ENCODE data around the gene FOXE1. TPM values are rescaled to one million over a fixed set of nuclear protein-coding genes. Genes with fewer than 3 reads are reported as not detected.
A peak's percentile ranks its signal among the peaks of the same experiment; 100 is the strongest.

The FOXE1 gene
- total RNA-seq (2014; rRNA removed; shearing (Covaris generic)) (0.35 and 0.45 TPM in 2 replicates), polyA plus RNA-seq (2016; fragmentation: Nextera tagmentation; extraction: Ambion mirVana) (0.12 TPM in 1 of 2 replicates, not detected in the other)
- long read RNA-seq, result 0 reads

GRCh38 chr9:97853056-97853843, at the start of gene FOXE1:
FOXE1 (plus strand) TSS chr9:97853226; CDS start chr9:97853915, 689 bp downstream.
- no peaks in the 10 kb centered on the region for H3K79me2 ChIP-seq (replicated peaks; ENCODE audit: insufficient read depth)
- H3K4me2 ChIP-seq, result peak within 1 kb of the TSS; percentile 83
- DNase-seq (ENCODE audit: low spot score) (peak; percentile 55), ATAC-seq (peak; percentile 17)
- H3K27me3 ChIP-seq (ENCODE audit: insufficient read depth), result peaks cover 100% of the 10 kb centered on the region
- no peaks in the 10 kb centered on the region; the same call in 2 of the 3 replicates for H3K9me3 Mint-ChIP-seq
- H3K27ac ChIP-seq (ENCODE audit: low read depth), result no peak within 1 kb of the TSS
- no peak within 1 kb of the TSS for H3K27ac Mint-ChIP-seq
- peak within 1 kb of the TSS; percentile 62 for H3K4me3 ChIP-seq
- H3K27me3 Mint-ChIP-seq (ENCODE audit: insufficient read depth, low read depth, poor library complexity), result peaks cover 91% of the 10 kb centered on the region
- H2AFZ ChIP-seq, result peak within 1 kb of the TSS; percentile 90
- H4K20me1 ChIP-seq (replicated peaks; ENCODE audit: insufficient read depth), result peaks cover 49% of the 10 kb centered on the region
- no peaks in the 10 kb centered on the region for H3K36me3 Mint-ChIP-seq (ENCODE audit: low read depth)
- peaks cover 41% of the 10 kb centered on the region for H3K4me1 ChIP-seq (ENCODE audit: insufficient read depth)
- TF ChIP-seq EZH2 (IDR thresholded peaks at IDR 0.05; ENCODE audit: low read depth, unreplicated experiment), result peak; percentile 90
- no peak for TF ChIP-seq POLR2AphosphoS5 (IDR thresholded peaks at IDR 0.05; ENCODE audit: low read depth)
- TF ChIP-seq ETS1 (IDR thresholded peaks at IDR 0.05), result no peak
- no peak for TF ChIP-seq CTCF (conservative IDR thresholded peaks at IDR 0.05; ENCODE audit: low read depth in 2 of 2)
- no peak for TF ChIP-seq NANOG (IDR thresholded peaks at IDR 0.05; ENCODE audit: borderline replicate concordance)
- TF ChIP-seq JUNB (IDR thresholded peaks at IDR 0.05; ENCODE audit: unreplicated experiment), result no peak
- TF ChIP-seq STAT1 (IDR thresholded peaks at IDR 0.05; ENCODE audit: unreplicated experiment), result no peak
- no peak for TF ChIP-seq ZNF462 (CRISPR knock-in tag; IDR thresholded peaks at IDR 0.05)
- TF ChIP-seq EZH2phosphoT487 (IDR thresholded peaks at IDR 0.05; ENCODE audit: unreplicated experiment), result peak; percentile 94
- no peak for TF ChIP-seq ZNF331 (CRISPR knock-in tag; IDR thresholded peaks at IDR 0.05; ENCODE audit: low read depth)
- TF ChIP-seq REST (IDR thresholded peaks at IDR 0.05; ENCODE audit: unreplicated experiment), result no peak
- no peak for TF ChIP-seq CREB1 (CRISPR knock-in tag; IDR thresholded peaks at IDR 0.05; ENCODE audit: low read depth)
- no peaks in the 10 kb centered on the region for H3K9me2 ChIP-seq (ENCODE audit: insufficient read depth)
- peaks cover 21% of the 10 kb centered on the region for H3K4me1 Mint-ChIP-seq
- peaks cover 31% of the 10 kb centered on the region for H3F3A ChIP-seq (replicated peaks; ENCODE audit: low read depth)
- H3K36me3 ChIP-seq (ENCODE audit: insufficient read depth), result no peaks in the 10 kb centered on the region; the same call in 1 of the 2 replicates
- H3K4me3 Mint-ChIP-seq, result peak within 1 kb of the TSS; percentile 77
